H1 (cell line): ENCODE data around the gene SHTN1. TPM values are rescaled to one million over a fixed set of nuclear protein-coding genes. Genes with fewer than 3 reads are reported as not detected.

ENCODE experiments used
- ASH2L ChIP-seq: fragments of 200-600, 300-600 bp; sonication (generic); IDR thresholded peaks from one replicate; pipeline ENCODE4 v1.7.1; 2017; ENCODE audit warnings: low read length
- BRCA1 ChIP-seq: IDR thresholded peaks from 2 replicates; pipeline ENCODE4 v1.6.1; 2012; ENCODE audit warnings: low read depth, low read length, improper control_type of control experiment
- CEBPB ChIP-seq: IDR thresholded peaks from 2 replicates; pipeline ENCODE4 v1.6.1; 2012; ENCODE audit warnings: low read depth, low read length
- CTBP2 ChIP-seq: IDR thresholded peaks from 2 replicates; pipeline ENCODE4 v1.7.0; 2011; ENCODE audit warnings: borderline replicate concordance, mild to moderate bottlenecking, moderate library complexity, mixed read lengths, low read length; ENCODE audit not compliant: insufficient read depth, insufficient read length
- E2F6 ChIP-seq: IDR thresholded peaks from 2 replicates; pipeline ENCODE4 v1.6.1; 2012; ENCODE audit warnings: inconsistent platforms
- EP300 ChIP-seq, 2 experiments: IDR thresholded peaks; 1 replicate in 1 of 2; 2 replicates in 1 of 2; pipeline ENCODE4 v1.6.1; 2011 to 2012; ENCODE audit warnings: low read depth in 2 of 2, low read length in 2 of 2, mild to moderate bottlenecking in 2 of 2, borderline replicate concordance in 1 of 2, inconsistent platforms in 1 of 2, moderate library complexity in 1 of 2
- HDAC2 ChIP-seq, 2 experiments: fragments of 300-600 bp in 1 of 2; sonication (generic) in 1 of 2; IDR thresholded peaks; 2 replicates each; pipeline ENCODE4 v1.6.1; 2011 to 2012; ENCODE audit warnings: low read depth in 2 of 2, low read length in 2 of 2, mild to moderate bottlenecking in 2 of 2, moderate library complexity in 2 of 2, borderline replicate concordance in 1 of 2, inconsistent platforms in 1 of 2
- JUN ChIP-seq: IDR thresholded peaks from 2 replicates; pipeline ENCODE4 v1.6.1; 2011; ENCODE audit warnings: low read depth, mild to moderate bottlenecking, improper control_type of control experiment, low read length
- MAFK ChIP-seq: IDR thresholded peaks from 2 replicates; pipeline ENCODE4 v1.6.1; 2012; ENCODE audit warnings: low read depth, mild to moderate bottlenecking, improper control_type of control experiment, low read length
- RFX5 ChIP-seq: IDR thresholded peaks from 2 replicates; pipeline ENCODE4 v1.6.1; 2011; ENCODE audit warnings: low read depth, low read length, improper control_type of control experiment, borderline replicate concordance
- SIN3A ChIP-seq, 2 experiments: IDR thresholded peaks in 1 of 2; conservative IDR thresholded peaks in 1 of 2; 2 replicates each; pipeline ENCODE4 v1.6.1; 2011 to 2012; ENCODE audit warnings: low read length in 2 of 2, improper control_type of control experiment in 1 of 2, low read depth in 1 of 2, mild to moderate bottlenecking in 1 of 2
- SP1 ChIP-seq: IDR thresholded peaks from 2 replicates; pipeline ENCODE4 v1.6.1; 2011; ENCODE audit warnings: low read depth, low read length
- YY1 ChIP-seq: IDR thresholded peaks from 2 replicates; pipeline ENCODE4 v1.6.1; 2011; ENCODE audit warnings: low read depth, mild to moderate bottlenecking, low read length
- polyA plus RNA-seq, 7 experiments: library from polyadenylated mRNA; depleted of rRNA in 3 of 7; stranded (reverse) in 5 of 7; unstranded in 2 of 7; fragments of >200 nt in 5 of 7; fragments of 200-250 nt in 2 of 7; gene quantifications; 1 replicate in 5 of 7; 2 replicates in 1 of 7; 4 replicates in 1 of 7; pipeline versions ENCODE4 v1.2.1 to v1.2.3, GENCODE V29; 2011 to 2013; ENCODE audit warnings: missing spikeins in 2 of 7, mixed read lengths in 2 of 7
- total RNA-seq: library from RNA; stranded (reverse); fragmentation: NEBNext Ultra II Directional; extraction: Animal tissue kit (Norgen Biotek cat#: 25700); gene quantifications from 2 replicates; pipeline ENCODE4 v1.2.1, GENCODE V29; 2021

Gene SHTN1
- total and polyA plus RNA-seq, 2 of the 8 experiments (the other 6 are each of a cell fraction or from before 2014, with no cell fraction given): 3.3 to 12.7 TPM

- TF ChIP-seq HDAC2 (IDR thresholded peaks at IDR 0.05; ENCODE audit: borderline replicate concordance in 1 of 2, low read depth in 2 of 2, low read length in 2 of 2): peak; percentile 83 to 96
- peak; percentile 91 to 95 for TF ChIP-seq SIN3A (conservative IDR thresholded peaks at IDR 0.05 in 1 of 2, IDR thresholded peaks at IDR 0.05 in 1 of 2; ENCODE audit: low read depth in 1 of 2, low read length in 2 of 2)
- TF ChIP-seq ASH2L: peak; percentile 43
- no peak for TF ChIP-seq JUN
- peak; percentile 33; the same call in 1 of the 2 replicates for TF ChIP-seq SP1
- TF ChIP-seq EP300 (IDR thresholded peaks at IDR 0.05; ENCODE audit: borderline replicate concordance in 1 of 2, low read depth in 2 of 2, low read length in 2 of 2): peak in 1 of 2 experiments; percentile 44; a peak in 1 of 3 replicates
- no peak for TF ChIP-seq RFX5
- no peak for TF ChIP-seq CEBPB
- TF ChIP-seq E2F6: no peak
- peak; percentile 54; the same call in 1 of the 2 replicates for TF ChIP-seq MAFK
- TF ChIP-seq YY1: peak; percentile 54; the same call in 1 of the 2 replicates
- no peak for TF ChIP-seq BRCA1
- TF ChIP-seq CTBP2: peak; percentile 97
Observed at GRCh38 chr10:116836083-116836482, 168.9 kb downstream of the SHTN1 start (continued).
